Keratinocyte (primary cell): ENCODE data around the gene DEPDC1B. TPM values are rescaled to one million over a fixed set of nuclear protein-coding genes. Genes with fewer than 3 reads are reported as not detected.
A peak's percentile ranks its signal among the peaks of the same experiment; 100 is the strongest.
"Not testable (repeated sequence)": the region's sequence is repeated elsewhere in the genome, so short reads cannot be mapped to it uniquely, and the experiment has no call there.

Source experiments
- DNase-seq: peaks from one replicate; pipeline ENCODE4 v3.0.0-alpha.2; 2011; ENCODE audit warnings: low read depth, missing footprints, low spot score
- FAIRE-seq: peaks from 2 replicates; lab custom pipeline; 2011; peaks lifted over from hg19 to GRCh38; lab: Jason Lieb, UNC
- H2AFZ ChIP-seq: 2 replicates; pipeline ENCODE4 v1.6.0; 2012; ENCODE audit warnings: low read length, control low read depth, inconsistent platforms; ENCODE audit not compliant: control insufficient read depth
- H3K27ac ChIP-seq: 2 replicates; pipeline ENCODE4 v1.5.1; 2011; ENCODE audit warnings: low read length; ENCODE audit not compliant: control insufficient read depth, insufficient read depth
- H3K27me3 ChIP-seq: 3 replicates; pipeline ENCODE4 v1.6.0; 2011; ENCODE audit warnings: low read length; ENCODE audit not compliant: control insufficient read depth, insufficient read depth; ENCODE audit errors: extremely low read depth
- H3K36me3 ChIP-seq, 2 experiments: 2 replicates in 1 of 2; 3 replicates in 1 of 2; pipeline ENCODE4 v1.5.1; 2011; ENCODE audit warnings: low read length in 2 of 2, mild to moderate bottlenecking in 1 of 2; ENCODE audit not compliant: control insufficient read depth in 2 of 2, insufficient read depth in 2 of 2; ENCODE audit errors: extremely low read depth in 1 of 2
- H3K4me1 ChIP-seq: 3 replicates; pipeline ENCODE4 v1.5.1; 2011; ENCODE audit warnings: low read length; ENCODE audit not compliant: control insufficient read depth, insufficient read depth; ENCODE audit errors: extremely low read depth
- H3K4me2 ChIP-seq: 3 replicates; pipeline ENCODE4 v1.6.0; 2011; ENCODE audit warnings: low read depth, low read length; ENCODE audit not compliant: control insufficient read depth, insufficient read depth; ENCODE audit errors: extremely low read depth
- H3K4me3 ChIP-seq, 3 experiments: fragments of 200-600 bp in 1 of 3; sonication (generic) in 1 of 3; 2 replicates in 2 of 3; 3 replicates in 1 of 3; pipeline ENCODE4 v1.5.1; 2011 to 2016; ENCODE audit warnings: low read length in 3 of 3, mild to moderate bottlenecking in 3 of 3, control low read depth in 2 of 3, inconsistent platforms in 1 of 3, low read depth in 1 of 3, mixed read lengths in 1 of 3, mixed run types in 1 of 3, moderate library complexity in 1 of 3; ENCODE audit not compliant: control insufficient read depth in 2 of 3, insufficient read depth in 2 of 3; ENCODE audit errors: extremely low read depth in 1 of 3
- H3K79me2 ChIP-seq: 2 replicates; pipeline ENCODE4 v1.6.0; 2012; ENCODE audit warnings: low read length; ENCODE audit not compliant: control insufficient read depth, insufficient read depth
- H3K9ac ChIP-seq: 3 replicates; pipeline ENCODE4 v1.6.0; 2011; ENCODE audit warnings: low read length; ENCODE audit not compliant: control insufficient read depth, insufficient read depth; ENCODE audit errors: extremely low read depth
- H3K9me1 ChIP-seq: 3 replicates; pipeline ENCODE4 v1.6.0; 2011; ENCODE audit warnings: low read length; ENCODE audit not compliant: control insufficient read depth, insufficient read depth; ENCODE audit errors: extremely low read depth
- H3K9me3 ChIP-seq: 2 replicates; pipeline ENCODE4 v1.5.1; 2012; ENCODE audit warnings: low read depth, low read length; ENCODE audit not compliant: control insufficient read depth
- H4K20me1 ChIP-seq: 3 replicates; pipeline ENCODE4 v1.6.0; 2011; ENCODE audit warnings: low read length; ENCODE audit not compliant: control insufficient read depth, insufficient read depth; ENCODE audit errors: extremely low read depth
- CTCF ChIP-seq, 3 experiments: IDR thresholded peaks in 1 of 3; conservative IDR thresholded peaks in 1 of 3; optimal IDR thresholded peaks in 1 of 3; 2 replicates in 2 of 3; 3 replicates in 1 of 3; pipeline versions ENCODE3 to v1.5.1; 2011; ENCODE audit warnings: low read length in 3 of 3, mild to moderate bottlenecking in 3 of 3, moderate library complexity in 2 of 3, control low read depth in 1 of 3, inconsistent platforms in 1 of 3; ENCODE audit not compliant: insufficient read depth in 2 of 3; ENCODE audit errors: extremely low read depth in 1 of 3
- EZH2 ChIP-seq: IDR thresholded peaks from one replicate; pipeline ENCODE4 v1.6.1; 2012; ENCODE audit warnings: inconsistent platforms, mild to moderate bottlenecking, low read length, moderate library complexity
- dilution Hi-C: fragments of 300-500 bp; cut with MboI; formaldehyde crosslinking; loops from one replicate; pipeline ENCODE4 v1.7.0; 2020; ENCODE audit warnings: low sequenced_read_pairs; ENCODE audit not compliant: extremely low pct_ligation_motif_present
- polyA plus RNA-seq, 5 experiments: library from polyadenylated mRNA; depleted of rRNA in 3 of 5; stranded (reverse) in 3 of 5; stranded (forward) in 1 of 5; unstranded in 1 of 5; fragments of >200 nt; gene quantifications; 1 replicate in 1 of 5; 2 replicates in 3 of 5; 3 replicates in 1 of 5; pipeline versions ENCODE4 v1.2.1 to v1.2.3, GENCODE V29; 2011 to 2012; ENCODE audit warnings: missing spikeins in 2 of 5, low read depth in 1 of 5, low replicate concordance in 1 of 5

Gene DEPDC1B
- polyA plus RNA-seq, 1 donor (not counting 4 experiments of a cell fraction or from before 2014, with no cell fraction given): 19.5 TPM

- Histone ChIP-seq H4K20me1 (no peaks in the 10 kb centered on the region), H3K9ac (no peak overlapping the region), H3K27me3 (no peaks in the 10 kb centered on the region), H3K27ac (no peak overlapping the region), H3K4me3 (no peak overlapping the region), H3K4me2 (no peak overlapping the region), H3K9me1 (no peaks in the 10 kb centered on the region), H3K4me1 (no peaks in the 10 kb centered on the region), H2AFZ (no peak overlapping the region), H3K79me2 (no peaks in the 10 kb centered on the region), H3K36me3 (no peaks in the 10 kb centered on the region), H3K9me3 (no peaks in the 10 kb centered on the region)
- dilution Hi-C loops: no loop called here
- TF ChIP-seq EZH2 (no peak), CTCF (optimal IDR thresholded peaks at IDR 0.05 in 1 of 3, IDR thresholded peaks at IDR 0.05 in 1 of 3, conservative IDR thresholded peaks at IDR 0.05 in 1 of 3; ENCODE audit: extremely low read depth in 1 of 3, insufficient read depth in 2 of 3, low read length in 3 of 3) (no peak)
- FAIRE-seq: no peak
- no peak for DNase-seq
Measured at GRCh38 chr5:60590172-60590571, 109.8 kb downstream of the DEPDC1B start.

GRCh38 chr5:60587312-60587711, 112.7 kb downstream of the DEPDC1B start:
- H2AFZ ChIP-seq, H3K4me1 ChIP-seq, H3K36me3 ChIP-seq, H3K4me3 ChIP-seq, DNase-seq, H3K9ac ChIP-seq, FAIRE-seq, H3K9me1 ChIP-seq, H4K20me1 ChIP-seq, H3K9me3 ChIP-seq, dilution Hi-C loops, H3K27ac ChIP-seq, H3K27me3 ChIP-seq, H3K79me2 ChIP-seq, H3K4me2 ChIP-seq: not testable (repeated sequence)

- Histone ChIP-seq H3K79me2 (no peaks in the 10 kb centered on the region), H3K9me1 (no peaks in the 10 kb centered on the region), H4K20me1 (no peaks in the 10 kb centered on the region), H3K4me2 (no peak overlapping the region), H3K4me1 (no peaks in the 10 kb centered on the region), H3K9ac (no peak overlapping the region), H3K4me3 (no peak overlapping the region), H2AFZ (no peak overlapping the region), H3K27ac (no peak overlapping the region), H3K27me3 (no peaks in the 10 kb centered on the region), H3K9me3 (no peaks in the 10 kb centered on the region), H3K36me3 (no peaks in the 10 kb centered on the region)
- FAIRE-seq (peak; percentile 17), DNase-seq (no peak)
- peak in 1 of 3 experiments; percentile 31 for TF ChIP-seq CTCF (optimal IDR thresholded peaks at IDR 0.05 in 1 of 3, IDR thresholded peaks at IDR 0.05 in 1 of 3, conservative IDR thresholded peaks at IDR 0.05 in 1 of 3; ENCODE audit: extremely low read depth in 1 of 3, insufficient read depth in 2 of 3, low read length in 3 of 3)
- no peak for TF ChIP-seq EZH2
- dilution Hi-C loops: no loop called here
Measured at GRCh38 chr5:60586307-60586901, 113.6 kb downstream of the DEPDC1B start.
